ENCODE measurements around the gene MOCS3.

MOCS3 gene

GRCh38 chr20:51005214-51005613 lies 46.6 kb downstream of the MOCS3 start:
- H3K4me3 ChIP-seq (ENCODE audit: low read depth, low read length), result no peak overlapping the region
- no peak for DNase-seq (ENCODE audit: low read depth, low spot score)
- in situ Hi-C loops (cut with HindIII; ENCODE audit: low sequenced_read_pairs), result no loop called here
- TF ChIP-seq, protein P1, sequence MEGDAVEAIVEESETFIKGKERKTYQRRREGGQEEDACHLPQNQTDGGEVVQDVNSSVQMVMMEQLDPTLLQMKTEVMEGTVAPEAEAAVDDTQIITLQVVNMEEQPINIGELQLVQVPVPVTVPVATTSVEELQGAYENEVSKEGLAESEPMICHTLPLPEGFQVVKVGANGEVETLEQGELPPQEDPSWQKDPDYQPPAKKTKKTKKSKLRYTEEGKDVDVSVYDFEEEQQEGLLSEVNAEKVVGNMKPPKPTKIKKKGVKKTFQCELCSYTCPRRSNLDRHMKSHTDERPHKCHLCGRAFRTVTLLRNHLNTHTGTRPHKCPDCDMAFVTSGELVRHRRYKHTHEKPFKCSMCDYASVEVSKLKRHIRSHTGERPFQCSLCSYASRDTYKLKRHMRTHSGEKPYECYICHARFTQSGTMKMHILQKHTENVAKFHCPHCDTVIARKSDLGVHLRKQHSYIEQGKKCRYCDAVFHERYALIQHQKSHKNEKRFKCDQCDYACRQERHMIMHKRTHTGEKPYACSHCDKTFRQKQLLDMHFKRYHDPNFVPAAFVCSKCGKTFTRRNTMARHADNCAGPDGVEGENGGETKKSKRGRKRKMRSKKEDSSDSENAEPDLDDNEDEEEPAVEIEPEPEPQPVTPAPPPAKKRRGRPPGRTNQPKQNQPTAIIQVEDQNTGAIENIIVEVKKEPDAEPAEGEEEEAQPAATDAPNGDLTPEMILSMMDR (IDR thresholded peaks at IDR 0.05; ENCODE audit: low read depth, low read length), result no peak

DNA sequence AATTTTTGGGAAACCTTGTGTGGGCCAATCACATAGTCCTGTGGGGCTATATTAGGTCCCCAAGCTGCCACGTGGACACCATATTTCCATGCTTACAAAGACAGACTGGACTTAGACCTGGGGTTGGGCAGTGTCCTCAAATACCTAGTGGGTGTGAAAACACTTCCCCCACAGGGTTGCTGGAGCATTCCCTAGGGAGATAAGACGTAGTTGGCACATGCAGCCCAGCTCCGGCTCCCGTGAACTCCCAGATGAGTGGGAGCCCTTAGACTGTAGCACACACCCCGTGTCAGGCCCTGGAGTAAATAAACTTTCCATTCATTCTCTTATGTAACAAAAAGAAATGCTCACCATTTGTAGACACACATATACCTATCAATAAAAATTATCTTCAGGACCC lies 50.1 kb downstream of the MOCS3 start:
- in situ Hi-C loops (cut with HindIII; ENCODE audit: low sequenced_read_pairs), result no loop called here
- DNase-seq (ENCODE audit: low read depth, low spot score), result no peak
- H3K4me3 ChIP-seq (ENCODE audit: low read depth, low read length), result no peak overlapping the region
- TF ChIP-seq, protein P1 (IDR thresholded peaks at IDR 0.05; ENCODE audit: low read depth, low read length), result no peak

DNA sequence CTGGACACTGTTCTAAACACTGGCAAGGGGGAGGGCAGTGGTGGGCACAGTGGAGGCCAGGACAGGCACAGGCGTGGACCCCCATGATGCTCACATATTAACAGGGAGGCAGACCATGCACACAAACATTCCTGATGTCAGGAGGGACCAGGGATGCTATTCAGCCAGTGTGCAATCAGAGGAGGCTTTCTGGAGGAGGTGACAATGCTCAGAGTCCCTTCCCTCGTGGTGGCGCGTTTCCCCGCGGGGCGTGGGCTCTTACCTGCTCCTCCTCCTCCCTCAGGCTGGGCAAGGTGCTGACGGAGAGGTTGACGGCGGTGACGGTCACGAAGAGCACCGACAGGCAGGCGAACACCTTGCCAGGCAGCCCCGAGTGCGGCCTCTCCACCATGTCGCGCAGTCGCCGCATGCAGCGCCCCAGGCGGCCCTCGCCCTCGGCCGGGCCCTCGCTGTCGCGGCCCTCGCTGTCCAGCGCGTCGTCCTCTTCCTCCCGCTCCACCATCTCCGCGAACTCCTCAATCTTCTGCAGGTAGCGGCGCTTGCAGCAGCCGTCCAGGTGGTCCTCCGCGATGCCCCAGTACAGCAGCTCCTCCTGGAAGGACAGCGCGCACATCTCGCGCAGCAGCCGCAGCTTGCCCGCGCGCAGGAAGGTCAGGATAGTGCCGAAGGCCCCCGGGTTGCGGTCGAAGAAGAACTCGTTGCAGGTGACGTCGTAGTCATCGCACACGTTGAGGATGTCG lies 50.9 kb downstream of the MOCS3 start:
- H3K4me3 ChIP-seq (ENCODE audit: low read depth, low read length), result no peak overlapping the region
- no peak for DNase-seq (ENCODE audit: low read depth, low spot score)
- in situ Hi-C loops (cut with HindIII; ENCODE audit: low sequenced_read_pairs), result no loop called here
- TF ChIP-seq, protein P1 (IDR thresholded peaks at IDR 0.05; ENCODE audit: low read depth, low read length), result no peak

GRCh38 chr20:51010043-51010365 lies 51.4 kb downstream of the MOCS3 start:
- TF ChIP-seq, protein P1 (IDR thresholded peaks at IDR 0.05; ENCODE audit: low read depth, low read length), result no peak
- in situ Hi-C loops (cut with HindIII; ENCODE audit: low sequenced_read_pairs), result no loop called here
- DNase-seq (ENCODE audit: low read depth, low spot score), result no peak
- H3K4me3 ChIP-seq (ENCODE audit: low read depth, low read length), result no peak overlapping the region

DNA sequence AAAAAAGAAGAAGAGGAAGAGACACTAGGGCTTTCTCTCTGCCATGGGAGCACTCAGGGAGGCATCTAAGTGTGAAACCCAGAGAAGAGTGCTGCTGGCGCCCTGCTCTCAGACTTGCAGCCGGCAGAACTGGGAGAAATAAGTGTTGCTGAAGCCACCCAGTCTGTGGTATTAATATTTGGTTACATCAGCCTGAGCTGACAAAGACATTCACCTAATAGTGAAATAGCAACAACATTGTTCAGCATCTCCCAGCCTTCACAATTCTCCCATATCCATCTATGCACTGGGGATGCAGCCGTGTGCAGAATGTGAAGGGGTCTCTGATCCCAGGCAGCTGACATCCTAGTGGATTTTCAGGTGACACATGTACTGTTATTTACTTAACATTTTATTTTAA lies 52.3 kb downstream of the MOCS3 start:
- DNase-seq (ENCODE audit: low read depth, low spot score), result no peak
- no peak overlapping the region for H3K4me3 ChIP-seq (ENCODE audit: low read depth, low read length)
- in situ Hi-C loops (cut with HindIII; ENCODE audit: low sequenced_read_pairs), result no loop called here
- TF ChIP-seq, protein P1 (IDR thresholded peaks at IDR 0.05; ENCODE audit: low read depth, low read length), result no peak

- in situ Hi-C loops (cut with HindIII; ENCODE audit: low sequenced_read_pairs), result no loop called here
- no peak for DNase-seq (ENCODE audit: low read depth, low spot score)
- TF ChIP-seq, protein P1 (IDR thresholded peaks at IDR 0.05; ENCODE audit: low read depth, low read length), result no peak
- no peak overlapping the region for H3K4me3 ChIP-seq (ENCODE audit: low read depth, low read length)
These were observed 52.9 kb downstream of the MOCS3 start for GRCh38 chr20:51011479-51011878.

All from astrocyte of the spinal cord (primary cell).